Liver (tissue), 9 donors: ENCODE results near the gene CYP24A1. TPM values are rescaled to one million over a fixed set of nuclear protein-coding genes. Genes with fewer than 3 reads are reported as not detected.

Experiments
- DNase-seq: peaks from one replicate; pipeline ENCODE4 v3.0.0-alpha.2; 2017; ENCODE audit warnings: low spot score
- H3K27ac ChIP-seq, 2 donors: one replicate each; pipeline ENCODE4 v1.7.0; 2013; ENCODE audit warnings: inconsistent platforms in 2 of 2, low read length in 2 of 2, control low read depth in 1 of 2, low read depth in 1 of 2, mild to moderate bottlenecking in 1 of 2
- H3K27me3 ChIP-seq, 4 donors: one replicate each; pipeline versions ENCODE4 v1.6.1 to v1.7.0; 2013; ENCODE audit warnings: low read length in 3 of 4, inconsistent platforms in 1 of 4, mild to moderate bottlenecking in 1 of 4, moderate library complexity in 1 of 4; ENCODE audit not compliant: control insufficient read depth in 4 of 4, insufficient read depth in 4 of 4
- H3K36me3 ChIP-seq, 4 donors: one replicate each; pipeline versions ENCODE4 v1.6.1 to v1.7.0; 2013; ENCODE audit warnings: low read length in 3 of 4, mild to moderate bottlenecking in 3 of 4, low read depth in 1 of 4, moderate library complexity in 1 of 4; ENCODE audit not compliant: control insufficient read depth in 4 of 4, insufficient read depth in 3 of 4
- H3K4me1 ChIP-seq, 4 donors: one replicate each; pipeline versions ENCODE4 v1.6.1 to v1.7.0; 2013; ENCODE audit warnings: low read length in 3 of 4, mild to moderate bottlenecking in 3 of 4, moderate library complexity in 1 of 4; ENCODE audit not compliant: control insufficient read depth in 4 of 4, insufficient read depth in 4 of 4
- H3K4me3 ChIP-seq, 3 donors: one replicate each; pipeline versions ENCODE4 v1.6.1 to v1.7.0; 2013; ENCODE audit warnings: low read length in 3 of 3, control low read depth in 1 of 3, low read depth in 1 of 3, mild to moderate bottlenecking in 1 of 3
- H3K9ac ChIP-seq, 2 donors: one replicate each; pipeline ENCODE4 v1.7.0; 2013; ENCODE audit warnings: low read length in 2 of 2, mild to moderate bottlenecking in 2 of 2, moderate library complexity in 2 of 2, control low read depth in 1 of 2, low read depth in 1 of 2
- H3K9me3 ChIP-seq, 4 donors: one replicate each; pipeline versions ENCODE4 v1.6.1 to v1.7.0; 2013; ENCODE audit warnings: low read length in 3 of 4; ENCODE audit not compliant: control insufficient read depth in 4 of 4
- EGR1 ChIP-seq, 2 donors: IDR thresholded peaks; 2 replicates each; pipeline ENCODE4 v1.6.1; 2016 to 2018; ENCODE audit warnings: antibody characterized with exemption in 2 of 2, low read depth in 2 of 2
- FOXA2 ChIP-seq: IDR thresholded peaks from 2 replicates; pipeline ENCODE4 v1.6.1; 2016; ENCODE audit warnings: antibody characterized with exemption
- GABPA ChIP-seq, 2 donors: IDR thresholded peaks in 1 of 2; conservative IDR thresholded peaks in 1 of 2; 2 replicates each; pipeline ENCODE4 v1.6.1; 2016; ENCODE audit warnings: antibody characterized with exemption in 2 of 2, mild to moderate bottlenecking in 1 of 2, moderate library complexity in 1 of 2
- HNF4G ChIP-seq: IDR thresholded peaks from 2 replicates; pipeline ENCODE4 v1.6.1; 2016; ENCODE audit warnings: antibody characterized with exemption
- JUND ChIP-seq, 2 donors: IDR thresholded peaks; 2 replicates each; pipeline ENCODE4 v1.6.1; 2016; ENCODE audit warnings: antibody characterized with exemption in 2 of 2
- NR2F2 ChIP-seq: IDR thresholded peaks from 2 replicates; pipeline ENCODE4 v1.6.1; 2016; ENCODE audit warnings: antibody characterized with exemption
- RAD21 ChIP-seq, 2 donors: IDR thresholded peaks; 2 replicates each; pipeline ENCODE4 v1.6.1; 2016; ENCODE audit warnings: antibody characterized with exemption in 2 of 2, mild to moderate bottlenecking in 2 of 2
- RXRA ChIP-seq, 2 donors: IDR thresholded peaks; 2 replicates each; pipeline ENCODE4 v1.6.1; 2017 to 2018; ENCODE audit warnings: antibody characterized with exemption in 2 of 2, mild to moderate bottlenecking in 1 of 2
- SP1 ChIP-seq: IDR thresholded peaks from 2 replicates; pipeline ENCODE4 v1.6.1; 2018; ENCODE audit warnings: antibody characterized with exemption, mild to moderate bottlenecking
- TAF1 ChIP-seq: conservative IDR thresholded peaks from 2 replicates; pipeline ENCODE4 v1.6.1; 2016; ENCODE audit warnings: antibody characterized with exemption, mild to moderate bottlenecking
- YY1 ChIP-seq: IDR thresholded peaks from 2 replicates; pipeline ENCODE4 v1.6.1; 2016; ENCODE audit warnings: antibody characterized with exemption, mild to moderate bottlenecking
- WGBS: extraction: QIAGEN DNeasy Blood & Tissue Kit; methylation state at CpG from one replicate; pipeline ENCODE4 v1.1.7; 2013; 5-methylcytosine and 5-hydroxymethylcytosine counted together
- polyA plus RNA-seq, 2 donors: library from polyadenylated mRNA; stranded (reverse) in 1 of 2; unstranded in 1 of 2; fragments of 200-250 nt in 1 of 2; fragments of >200 nt in 1 of 2; fragmentation: Nextera tagmentation in 1 of 2; extraction: Ambion mirVana in 1 of 2; gene quantifications; one replicate each; pipeline versions ENCODE4 v1.2.1 to v1.2.3, GENCODE V29; 2013 to 2015
- total RNA-seq, 2 donors: library from RNA; depleted of rRNA; stranded (reverse); fragments of >200 nt; gene quantifications; one replicate each; pipeline ENCODE4 v1.2.3, GENCODE V29; 2014
- TF ChIP-seq, protein P1 (sequence below): IDR thresholded peaks from 2 replicates; pipeline ENCODE4 v1.6.1; 2016; ENCODE audit warnings: antibody characterized with exemption, mild to moderate bottlenecking
- TF ChIP-seq, protein P2 (sequence below): IDR thresholded peaks from 2 replicates; pipeline ENCODE4 v1.6.1; 2016; ENCODE audit warnings: antibody characterized with exemption
- TF ChIP-seq, protein P3 (sequence below): IDR thresholded peaks from 2 replicates; pipeline ENCODE4 v1.6.1; 2016; ENCODE audit warnings: antibody characterized with exemption
- donor health status: healthy.
- donor health status: healthy.
- donor health status: healthy.
- donor health status: healthy.
- donor health status: healthy.

Gene CYP24A1
- total and polyA plus RNA-seq, 4 donors = not detected

DNA sequence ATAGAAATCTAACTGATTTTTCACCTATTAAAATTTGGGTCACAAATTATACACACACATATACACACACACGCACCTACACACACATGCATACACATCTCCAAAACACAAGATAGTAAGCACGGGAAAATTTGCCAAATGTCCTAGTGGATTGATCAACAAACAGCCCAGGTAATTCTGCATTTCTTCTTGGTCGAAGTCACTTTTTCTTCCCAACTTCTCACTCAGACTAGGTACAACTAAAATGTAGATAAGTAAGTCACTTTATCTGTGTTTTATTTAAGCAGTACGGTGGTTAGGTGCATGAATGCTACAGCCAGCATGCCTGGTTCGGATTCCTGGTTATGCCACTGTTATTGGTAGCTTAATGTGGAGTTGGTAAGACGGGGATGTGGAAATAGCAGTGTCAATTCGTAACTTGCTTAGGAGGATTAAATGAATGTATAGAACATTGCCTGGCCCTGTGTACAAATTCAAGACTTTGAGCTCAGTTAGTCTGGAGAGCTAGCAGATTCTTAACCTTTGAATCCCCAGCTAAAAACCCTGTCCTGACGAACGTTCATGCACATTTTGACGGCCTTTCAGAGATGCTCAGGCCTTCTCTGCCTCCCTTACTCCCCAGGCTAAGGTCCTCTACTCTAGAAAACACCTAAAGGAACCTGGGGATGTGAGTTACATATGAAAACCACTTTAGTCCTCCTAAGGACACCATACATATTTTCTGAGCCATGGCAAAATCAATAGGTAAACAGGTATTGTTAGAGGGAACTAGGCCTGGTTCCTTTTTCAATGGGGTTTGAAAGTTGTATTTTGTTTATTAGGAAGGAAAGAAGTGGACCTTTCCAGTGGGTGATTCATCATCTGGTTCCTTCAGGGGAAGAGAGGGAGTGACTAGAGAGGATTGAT, 50.9 kb downstream of the CYP24A1 start (continued):
- TF ChIP-seq, protein P1, sequence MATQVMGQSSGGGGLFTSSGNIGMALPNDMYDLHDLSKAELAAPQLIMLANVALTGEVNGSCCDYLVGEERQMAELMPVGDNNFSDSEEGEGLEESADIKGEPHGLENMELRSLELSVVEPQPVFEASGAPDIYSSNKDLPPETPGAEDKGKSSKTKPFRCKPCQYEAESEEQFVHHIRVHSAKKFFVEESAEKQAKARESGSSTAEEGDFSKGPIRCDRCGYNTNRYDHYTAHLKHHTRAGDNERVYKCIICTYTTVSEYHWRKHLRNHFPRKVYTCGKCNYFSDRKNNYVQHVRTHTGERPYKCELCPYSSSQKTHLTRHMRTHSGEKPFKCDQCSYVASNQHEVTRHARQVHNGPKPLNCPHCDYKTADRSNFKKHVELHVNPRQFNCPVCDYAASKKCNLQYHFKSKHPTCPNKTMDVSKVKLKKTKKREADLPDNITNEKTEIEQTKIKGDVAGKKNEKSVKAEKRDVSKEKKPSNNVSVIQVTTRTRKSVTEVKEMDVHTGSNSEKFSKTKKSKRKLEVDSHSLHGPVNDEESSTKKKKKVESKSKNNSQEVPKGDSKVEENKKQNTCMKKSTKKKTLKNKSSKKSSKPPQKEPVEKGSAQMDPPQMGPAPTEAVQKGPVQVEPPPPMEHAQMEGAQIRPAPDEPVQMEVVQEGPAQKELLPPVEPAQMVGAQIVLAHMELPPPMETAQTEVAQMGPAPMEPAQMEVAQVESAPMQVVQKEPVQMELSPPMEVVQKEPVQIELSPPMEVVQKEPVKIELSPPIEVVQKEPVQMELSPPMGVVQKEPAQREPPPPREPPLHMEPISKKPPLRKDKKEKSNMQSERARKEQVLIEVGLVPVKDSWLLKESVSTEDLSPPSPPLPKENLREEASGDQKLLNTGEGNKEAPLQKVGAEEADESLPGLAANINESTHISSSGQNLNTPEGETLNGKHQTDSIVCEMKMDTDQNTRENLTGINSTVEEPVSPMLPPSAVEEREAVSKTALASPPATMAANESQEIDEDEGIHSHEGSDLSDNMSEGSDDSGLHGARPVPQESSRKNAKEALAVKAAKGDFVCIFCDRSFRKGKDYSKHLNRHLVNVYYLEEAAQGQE = no peak
- TF ChIP-seq YY1 = no peak

- TF ChIP-seq YY1 (no peak), SP1 (no peak), EGR1 (IDR thresholded peaks at IDR 0.05; ENCODE audit: low read depth in 2 of 2) (no peak)
- TF ChIP-seq, protein P2, sequence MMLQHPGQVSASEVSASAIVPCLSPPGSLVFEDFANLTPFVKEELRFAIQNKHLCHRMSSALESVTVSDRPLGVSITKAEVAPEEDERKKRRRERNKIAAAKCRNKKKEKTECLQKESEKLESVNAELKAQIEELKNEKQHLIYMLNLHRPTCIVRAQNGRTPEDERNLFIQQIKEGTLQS = no peak
- H3K4me1 ChIP-seq = no peaks in the 10 kb centered on the region
- H3K9me3 ChIP-seq = no peaks in the 10 kb centered on the region
- WGBS = 90% methylated on average over 1 of the region's 1 CpG
- no peak overlapping the region for H3K27ac ChIP-seq
- H3K27me3 ChIP-seq = no peaks in the 10 kb centered on the region
- no peaks in the 10 kb centered on the region for H3K36me3 ChIP-seq
- no peak overlapping the region for H3K4me3 ChIP-seq
- no peak for DNase-seq
- no peak overlapping the region for H3K9ac ChIP-seq
Observed at GRCh38 chr20:54122189-54122588, 51.6 kb downstream of the CYP24A1 start.

DNA sequence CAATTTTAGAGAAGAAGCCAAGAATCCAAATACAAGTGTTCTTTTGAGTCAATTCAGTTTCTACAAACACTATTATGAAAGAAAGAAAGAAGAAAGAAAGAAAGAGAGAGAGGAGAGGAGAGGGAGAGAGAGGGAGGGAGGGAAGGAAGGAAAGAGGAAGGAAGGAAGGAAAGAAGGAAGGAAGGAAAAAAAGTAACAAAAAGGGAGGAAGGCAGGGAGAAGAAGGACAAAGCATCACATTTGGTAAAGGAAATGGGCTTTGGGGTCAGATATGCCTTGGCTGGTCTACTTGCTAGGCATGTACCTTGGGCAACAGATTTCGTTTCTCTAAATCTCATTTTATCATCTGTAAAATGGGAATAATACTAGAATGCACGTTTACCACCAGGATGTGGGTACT, 54.0 kb downstream of the CYP24A1 start:
- no peaks in the 10 kb centered on the region for H3K9me3 ChIP-seq
- H3K36me3 ChIP-seq = no peaks in the 10 kb centered on the region
- H3K4me3 ChIP-seq = no peak overlapping the region
- DNase-seq = no peak
- TF ChIP-seq RAD21 (IDR thresholded peaks at IDR 0.05) (no peak), RXRA (IDR thresholded peaks at IDR 0.05) (no peak), GABPA (IDR thresholded peaks at IDR 0.05 in 1 of 2, conservative IDR thresholded peaks at IDR 0.05 in 1 of 2) (no peak), HNF4G (no peak), YY1 (no peak), NR2F2 (no peak), EGR1 (IDR thresholded peaks at IDR 0.05; ENCODE audit: low read depth in 2 of 2) (no peak), FOXA2 (no peak), TAF1 (no peak), SP1 (no peak), JUND (IDR thresholded peaks at IDR 0.05) (no peak)
- TF ChIP-seq, protein P3, sequence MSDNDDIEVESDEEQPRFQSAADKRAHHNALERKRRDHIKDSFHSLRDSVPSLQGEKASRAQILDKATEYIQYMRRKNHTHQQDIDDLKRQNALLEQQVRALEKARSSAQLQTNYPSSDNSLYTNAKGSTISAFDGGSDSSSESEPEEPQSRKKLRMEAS = no peak
- no peak overlapping the region for H3K9ac ChIP-seq
- H3K27ac ChIP-seq = no peak overlapping the region
- H3K4me1 ChIP-seq = peaks cover 5 to 14% (median 7%) of the 10 kb centered on the region in 4 donors
- H3K27me3 ChIP-seq = no peaks in the 10 kb centered on the region
- whole genome bisulfite sequencing = 79% methylated on average over 2 of the region's 2 CpGs
